Heart right ventricle (tissue), 16 donors: ENCODE data around the gene PCBP3. TPM values are rescaled to one million over a fixed set of nuclear protein-coding genes. Genes with fewer than 3 reads are reported as not detected.

Experiments used
- ATAC-seq, 8 donors: fragments of 200-7000 bp; cut with Tn5 transposase; one replicate each; pipeline ENCODE4 v1.9.1; 2020; ENCODE audit warnings: mild to moderate bottlenecking in 8 of 8, moderate library complexity in 8 of 8, moderate number of reproducible peaks in 1 of 8
- DNase-seq, 2 donors: peaks; one replicate each; pipeline ENCODE4 v3.0.0-alpha.2; 2020
- H3K27ac ChIP-seq, 10 donors: fragments of 200-600 bp; sonication (generic) in 2 of 10; one replicate each; pipeline versions ENCODE4 v1.5.0 to v1.8.0; 2020 to 2022; ENCODE audit warnings: mild to moderate bottlenecking in 3 of 10
- H3K27me3 ChIP-seq, 7 donors: fragments of 200-600 bp; one replicate each; pipeline ENCODE4 v1.8.0; 2021 to 2022; ENCODE audit warnings: mild to moderate bottlenecking in 2 of 7
- H3K36me3 ChIP-seq, 9 donors: fragments of 200-600 bp; sonication (generic) in 1 of 9; one replicate each; pipeline versions ENCODE4 v1.5.0 to v1.8.0; 2020 to 2022; ENCODE audit warnings: mild to moderate bottlenecking in 2 of 9
- H3K4me1 ChIP-seq, 9 donors: fragments of 200-600 bp; sonication (generic) in 1 of 9; one replicate each; pipeline versions ENCODE4 v1.5.0 to v1.8.0; 2020 to 2022; ENCODE audit warnings: mild to moderate bottlenecking in 4 of 9
- H3K4me3 ChIP-seq, 10 donors: fragments of 200-600 bp; sonication (generic) in 2 of 10; one replicate each; pipeline versions ENCODE4 v1.5.0 to v1.8.0; 2020 to 2022; ENCODE audit warnings: mild to moderate bottlenecking in 7 of 10, moderate library complexity in 2 of 10
- H3K9me3 ChIP-seq, 11 donors: fragments of 200-600 bp in 10 of 11; sonication (generic) in 2 of 11; one replicate each; pipeline versions ENCODE4 v1.5.0 to v1.8.0; 2013 to 2022; ENCODE audit warnings: mild to moderate bottlenecking in 2 of 11, control low read depth in 1 of 11, moderate library complexity in 1 of 11
- WGBS, 2 donors: extraction: QIAGEN DNeasy Blood & Tissue Kit; methylation state at CpG; one replicate each; pipeline ENCODE4 v1.1.7; 2013; ENCODE audit warnings: inconsistent platforms in 1 of 2; 5-methylcytosine and 5-hydroxymethylcytosine counted together
- intact Hi-C, 10 donors: fragments of 100-400 bp; cut with DNase I; formaldehyde crosslinking; loops; one replicate each; pipeline versions ENCODE4 v1.11.1 to v1.14.2; 2022
- polyA plus RNA-seq, 2 donors: library from polyadenylated mRNA; stranded (reverse); fragments of 200-250 nt; gene quantifications; one replicate each; pipeline ENCODE4 v1.2.3, GENCODE V29; 2013
- total RNA-seq, 10 donors: library from RNA; stranded (reverse); fragmentation: NEBNext Ultra II Directional in 3 of 10; extraction: Animal tissue kit (Norgen Biotek cat#: 25700) in 3 of 10; gene quantifications; one replicate each; pipeline versions ENCODE4 v1.2.1 to v1.2.4, GENCODE V29; 2021 to 2023
- TF ChIP-seq, protein P1 (sequence below), 9 donors: fragments of 200-600 bp; sonication (generic) in 2 of 9; IDR thresholded peaks; one replicate each; pipeline versions ENCODE4 v1.5.0 to v1.8.0; 2021 to 2022; ENCODE audit warnings: antibody characterized with exemption in 9 of 9, mild to moderate bottlenecking in 5 of 9, moderate library complexity in 1 of 9
- donor health status: Arrhythmogenic right ventricular cardiomyopathy.
- donor health status: ischemic (EF 13 %, LVEDD 7.1; RV severe dilation, severe dysfunction).
- donor health status: healthy with polysubstance abuse.
- donor health status: DM: no; HTN: yes; CAD: no.
- donor health status: DM: no; HTN: no; CAD: no.
- donor health status: ischemic (EF 25% LVEDD 6.9; RV normal size, moderate dysfunction).
- donor health status: ischemic (EF 25% LVEDD 5.7; RV mildly dilated, moderate dysfunction).
- donor health status: healthy.
- donor health status: DM: yes; HTN: yes; CAD: no.
- donor health status: Ischemic cardiomyopathy.
- donor health status: ischemic (EF 35%, LVEDD 5.7; RV mildly dilated, moderate dysfunction).
- donor health status: nonischemic (EF 11% LVEDD 7.7; RV severe dilation, severe dysfunction).
- donor health status: DM: yes; HTN: yes; CAD: no.
- donor health status: PGD.
- donor health status: ischemic (EF 29% LVEDD 5.4; RV normal size, mild dysfunction).
- donor health status: nonischemic (EF 23%, LVEDD 6.1; RV moderate dilation, normal function).

PCBP3 gene
- total and polyA plus RNA-seq, 12 donors = 0.25 to 11.3 (median 1.2) TPM

DNA sequence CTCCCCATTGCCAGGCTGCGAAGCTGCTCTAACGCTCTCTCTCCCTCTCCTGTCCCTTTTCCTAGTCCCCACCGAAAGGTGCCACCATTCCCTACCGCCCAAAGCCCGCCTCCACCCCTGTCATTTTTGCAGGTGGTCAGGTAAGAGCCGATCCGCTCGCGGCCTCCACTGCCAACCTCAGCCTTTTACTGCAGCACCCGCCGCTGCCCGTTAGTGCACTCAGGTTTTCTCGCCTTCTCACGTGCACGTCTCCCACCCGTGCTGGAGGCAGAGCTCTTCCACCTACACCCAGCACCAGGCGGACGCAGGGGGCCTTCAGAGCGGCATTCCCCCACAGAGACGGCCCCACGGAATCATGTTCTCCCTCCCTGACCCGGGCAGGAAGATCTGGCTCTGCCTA lies 270.4 kb downstream of the PCBP3 start:
- Histone ChIP-seq H3K4me3 (no peak overlapping the region), H3K27ac (no peak overlapping the region), H3K27me3 (peaks cover 0 to 3% (median 0%) of the 10 kb centered on the region in 7 donors), H3K36me3 (no peaks in the 10 kb centered on the region), H3K9me3 (no peaks in the 10 kb centered on the region), H3K4me1 (peaks cover 0 to 5% (median 0%) of the 10 kb centered on the region in 9 donors)
- ATAC-seq (no peak), DNase-seq (no peak)
- TF ChIP-seq, protein P1, sequence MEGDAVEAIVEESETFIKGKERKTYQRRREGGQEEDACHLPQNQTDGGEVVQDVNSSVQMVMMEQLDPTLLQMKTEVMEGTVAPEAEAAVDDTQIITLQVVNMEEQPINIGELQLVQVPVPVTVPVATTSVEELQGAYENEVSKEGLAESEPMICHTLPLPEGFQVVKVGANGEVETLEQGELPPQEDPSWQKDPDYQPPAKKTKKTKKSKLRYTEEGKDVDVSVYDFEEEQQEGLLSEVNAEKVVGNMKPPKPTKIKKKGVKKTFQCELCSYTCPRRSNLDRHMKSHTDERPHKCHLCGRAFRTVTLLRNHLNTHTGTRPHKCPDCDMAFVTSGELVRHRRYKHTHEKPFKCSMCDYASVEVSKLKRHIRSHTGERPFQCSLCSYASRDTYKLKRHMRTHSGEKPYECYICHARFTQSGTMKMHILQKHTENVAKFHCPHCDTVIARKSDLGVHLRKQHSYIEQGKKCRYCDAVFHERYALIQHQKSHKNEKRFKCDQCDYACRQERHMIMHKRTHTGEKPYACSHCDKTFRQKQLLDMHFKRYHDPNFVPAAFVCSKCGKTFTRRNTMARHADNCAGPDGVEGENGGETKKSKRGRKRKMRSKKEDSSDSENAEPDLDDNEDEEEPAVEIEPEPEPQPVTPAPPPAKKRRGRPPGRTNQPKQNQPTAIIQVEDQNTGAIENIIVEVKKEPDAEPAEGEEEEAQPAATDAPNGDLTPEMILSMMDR (IDR thresholded peaks at IDR 0.05) = no peak
- 86 to 89% methylated on average over 22 of the region's 22 CpGs for WGBS, 2 donors
- intact Hi-C loops = no loop called here

DNA sequence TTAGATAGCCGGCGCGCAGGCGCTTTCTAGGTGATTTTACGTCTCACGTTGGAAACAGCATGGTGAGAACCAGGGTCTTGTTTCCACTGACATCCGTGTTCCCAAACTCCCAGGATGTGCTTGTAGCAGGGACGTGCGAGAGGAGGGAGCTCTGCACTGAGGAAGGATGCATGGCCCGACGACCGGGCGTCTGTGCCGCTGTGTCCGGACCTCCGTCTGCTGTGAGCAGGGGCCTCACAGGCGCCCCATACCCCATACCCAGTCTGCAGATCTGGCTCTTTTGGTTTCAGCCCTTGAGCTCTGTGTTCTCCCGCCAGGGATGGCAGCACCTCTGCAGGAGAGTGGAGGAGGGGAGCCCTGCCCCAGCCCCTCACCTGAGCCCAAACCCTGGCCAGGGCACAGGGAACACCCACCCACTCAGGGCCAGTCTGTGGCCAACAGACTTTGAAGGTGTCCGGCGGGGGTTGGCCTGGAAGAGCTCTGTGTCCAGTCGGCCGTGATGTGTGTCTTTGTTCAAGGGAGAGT lies 270.9 kb downstream of the PCBP3 start:
- Histone ChIP-seq H3K36me3 (no peaks in the 10 kb centered on the region), H3K27ac (no peak overlapping the region), H3K27me3 (peaks cover 0 to 4% (median 0%) of the 10 kb centered on the region in 7 donors), H3K4me1 (peaks cover 0 to 5% (median 0%) of the 10 kb centered on the region in 9 donors), H3K9me3 (no peaks in the 10 kb centered on the region), H3K4me3 (no peak overlapping the region)
- ATAC-seq (no peak), DNase-seq (no peak)
- 86 to 87% methylated on average over 22 of the region's 22 CpGs for WGBS, 2 donors
- intact Hi-C loops = no loop called here
- TF ChIP-seq, protein P1 (IDR thresholded peaks at IDR 0.05) = no peak

DNA sequence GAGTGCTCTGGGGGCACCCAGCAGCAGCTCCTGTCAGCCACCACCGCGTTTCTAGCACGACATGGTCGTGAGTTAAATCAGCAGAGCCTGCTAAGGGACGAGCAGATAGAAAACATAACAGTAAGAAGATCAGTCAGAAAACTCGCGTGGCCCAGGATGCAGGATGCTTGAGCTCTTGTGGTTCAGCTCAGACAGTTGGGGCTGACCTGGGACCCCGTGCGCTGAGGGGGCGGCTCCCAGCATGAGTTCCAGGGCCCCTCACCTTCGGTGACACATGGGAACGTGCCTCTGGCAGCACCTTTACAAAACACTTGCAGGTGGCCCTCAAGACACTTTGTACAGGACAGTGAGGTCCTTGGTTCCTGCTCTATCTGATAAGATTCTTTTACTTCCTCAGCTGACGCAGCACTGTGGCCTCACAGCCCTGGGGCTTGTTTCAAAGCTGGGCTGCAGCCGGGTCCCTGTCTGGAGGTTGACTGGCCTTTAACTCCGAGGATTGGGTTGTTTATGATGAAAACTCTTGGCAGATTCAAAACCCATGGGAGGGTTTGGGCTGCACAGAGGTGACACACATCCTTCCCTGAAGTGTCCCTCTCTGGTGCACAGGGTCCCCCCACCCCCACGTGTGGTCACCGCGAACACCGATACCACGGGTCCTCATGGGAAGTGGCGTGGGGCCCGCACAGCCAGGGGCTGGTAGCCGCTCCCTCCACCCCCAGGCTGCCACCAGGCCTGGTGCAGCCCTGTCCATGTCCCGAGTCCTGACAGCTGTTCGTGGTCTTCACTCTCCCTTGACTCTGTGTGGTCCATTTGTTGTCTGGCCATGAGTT lies 272.7 kb downstream of the PCBP3 start:
- no peak for ATAC-seq
- H3K36me3 ChIP-seq = no peaks in the 10 kb centered on the region
- peak overlapping the region in 1 of 10 donors; percentile 45 for H3K27ac ChIP-seq
- H3K9me3 ChIP-seq = no peaks in the 10 kb centered on the region
- DNase-seq = no peak
- intact Hi-C loops = no loop called here
- 74 to 77% methylated on average over 25 of the region's 25 CpGs for WGBS, 2 donors
- peaks cover 0 to 4% (median 0%) of the 10 kb centered on the region in 9 donors for H3K4me1 ChIP-seq
- H3K27me3 ChIP-seq = peaks cover 0 to 11% (median 0%) of the 10 kb centered on the region in 7 donors
- no peak overlapping the region for H3K4me3 ChIP-seq
- TF ChIP-seq, protein P1 (IDR thresholded peaks at IDR 0.05) = no peak

DNA sequence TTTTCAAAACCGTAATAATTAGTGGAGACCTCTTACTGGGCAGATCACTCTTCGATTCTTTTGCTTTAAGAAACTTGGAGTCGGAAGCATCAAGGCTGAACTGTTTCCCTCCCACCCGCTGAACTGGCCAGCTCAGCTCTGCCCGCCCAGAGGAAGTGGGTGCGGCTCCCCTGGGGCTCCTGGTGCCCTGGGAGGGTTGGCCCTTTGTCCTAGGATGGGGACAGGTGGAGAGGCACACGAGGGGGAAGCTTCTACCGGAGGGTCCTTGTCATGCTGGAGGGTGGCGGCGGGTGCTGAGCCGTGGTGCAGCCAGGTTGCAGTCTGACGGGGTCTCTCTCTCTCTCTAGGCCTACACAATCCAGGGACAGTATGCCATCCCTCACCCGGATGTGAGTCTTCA lies 273.7 kb downstream of the PCBP3 start:
- peaks cover 0 to 4% (median 0%) of the 10 kb centered on the region in 9 donors for H3K4me1 ChIP-seq
- DNase-seq = no peak
- H3K36me3 ChIP-seq = no peaks in the 10 kb centered on the region
- no peak for ATAC-seq
- no peak overlapping the region for H3K4me3 ChIP-seq
- peaks cover 0 to 11% (median 0%) of the 10 kb centered on the region in 7 donors for H3K27me3 ChIP-seq
- H3K27ac ChIP-seq = peak overlapping the region in 1 of 10 donors; percentile 45
- H3K9me3 ChIP-seq = no peaks in the 10 kb centered on the region
- TF ChIP-seq, protein P1 (IDR thresholded peaks at IDR 0.05) = no peak
- WGBS, 2 donors = 72% methylated on average over 13 of the region's 13 CpGs
- intact Hi-C loops = no loop called here
